Tongue (tissue), 2 donors: ENCODE results near the gene NMNAT2. TPM values are rescaled to one million over a fixed set of nuclear protein-coding genes. Genes with fewer than 3 reads are reported as not detected.
A peak's percentile ranks its signal among the peaks of the same experiment; 100 is the strongest.
"Not testable (repeated sequence)": the region's sequence is repeated elsewhere in the genome, so short reads cannot be mapped to it uniquely, and the experiment has no call there.

ENCODE experiments used
- DNase-seq: peaks from one replicate; pipeline ENCODE4 v3.0.0-alpha.2; 2015
- total RNA-seq: library from RNA; depleted of rRNA; stranded (reverse); fragments of >200 nt; gene quantifications from one replicate; pipeline ENCODE4 v1.2.3, GENCODE V29; 2014

NMNAT2 gene
- total RNA-seq, 1 donor from 2014 or later = 0.72 TPM

GRCh38 chr1:183285256-183285655 is 132.9 kb downstream of the NMNAT2 start:
- peak; percentile 55 for DNase-seq

- DNase-seq = no peak
These were observed 134.1 kb downstream of the NMNAT2 start for GRCh38 chr1:183284086-183284485.

- peak; percentile 66 for DNase-seq
These were observed 134.9 kb downstream of the NMNAT2 start for GRCh38 chr1:183283286-183283685.

DNA sequence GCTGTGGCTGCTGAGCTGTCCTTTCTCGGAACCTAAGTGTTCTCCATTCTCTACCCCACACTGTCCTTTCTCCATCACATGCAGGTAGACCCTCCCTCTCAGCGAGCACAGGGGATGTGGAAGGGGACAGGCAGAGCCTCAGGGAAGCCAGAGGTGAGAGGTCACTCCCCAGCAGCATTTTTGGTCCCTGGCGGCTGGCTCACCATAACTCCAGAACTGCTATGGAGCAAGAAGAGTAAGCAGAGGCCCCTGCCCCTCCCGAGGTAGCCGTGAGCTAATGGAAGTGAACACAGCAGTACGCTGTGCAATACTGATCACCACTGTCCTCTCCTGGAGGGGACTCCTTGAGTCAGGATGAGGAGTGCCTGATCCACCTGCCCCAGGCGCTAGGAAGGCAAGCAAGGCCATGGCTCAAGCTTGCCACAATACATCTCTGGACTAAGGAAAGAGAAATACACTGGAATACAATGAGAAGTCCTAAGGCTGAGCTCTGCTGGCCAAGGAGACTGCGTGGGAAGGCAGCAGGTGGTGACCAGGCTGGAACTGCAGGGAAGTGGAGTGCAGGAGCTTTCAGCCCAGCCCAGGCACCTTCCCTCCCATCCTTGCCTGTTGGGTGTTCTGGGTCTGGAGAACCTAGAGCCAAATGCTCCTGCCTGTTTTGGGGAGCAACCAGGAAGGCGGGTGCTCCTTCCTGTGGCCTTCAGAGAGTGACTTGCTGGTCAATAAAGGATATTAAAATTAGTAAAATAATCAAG is 135.9 kb downstream of the NMNAT2 start:
- DNase-seq = no peak

GRCh38 chr1:183281553-183282091 is 136.6 kb downstream of the NMNAT2 start:
- DNase-seq = peak; percentile 98

- no peak for DNase-seq
These were observed 137.1 kb downstream of the NMNAT2 start for GRCh38 chr1:183281039-183281438.

GRCh38 chr1:183279835-183280234 is 138.3 kb downstream of the NMNAT2 start:
- no peak for DNase-seq

DNA sequence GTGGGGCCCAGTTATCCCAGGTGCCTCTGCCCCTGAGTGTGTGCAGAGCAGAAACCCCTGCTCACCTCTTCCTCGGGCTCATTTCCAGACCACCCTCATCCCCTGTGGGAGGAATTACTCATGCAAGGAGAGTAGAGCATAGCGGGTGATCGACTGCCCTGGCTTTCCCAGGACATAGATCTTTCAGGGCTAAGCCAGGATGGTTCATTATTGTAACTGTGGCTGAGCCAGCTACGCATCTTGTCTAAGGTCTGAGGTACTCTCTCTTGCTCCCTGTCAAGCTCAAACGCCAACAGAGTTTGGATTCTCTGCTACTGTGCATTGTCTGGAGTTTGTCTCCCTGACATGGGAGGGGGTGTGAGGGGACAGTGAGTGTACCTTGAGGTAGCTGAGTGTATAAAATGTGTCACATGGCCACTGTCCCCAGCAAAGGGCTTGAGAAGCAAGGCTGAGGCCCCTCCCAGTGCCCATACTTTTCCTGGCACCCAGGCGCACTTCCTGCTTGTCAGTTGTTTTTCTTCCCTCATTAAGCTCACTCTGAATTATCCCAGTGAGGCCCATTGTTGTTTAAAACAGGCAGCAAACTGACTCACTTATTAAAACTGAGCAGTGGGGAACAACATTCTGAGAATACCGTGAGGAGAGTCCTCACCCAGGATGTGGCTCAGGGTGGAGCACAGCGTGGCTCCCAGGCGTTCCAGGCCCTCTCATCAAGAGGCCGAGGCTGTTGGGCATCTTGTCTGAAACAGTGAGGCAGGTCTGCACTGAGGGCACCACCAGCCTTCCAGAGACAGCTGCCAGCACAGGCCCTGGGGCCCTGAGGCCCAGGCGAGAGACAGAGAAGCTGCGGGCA is 139.2 kb downstream of the NMNAT2 start:
- DNase-seq = no peak

DNA sequence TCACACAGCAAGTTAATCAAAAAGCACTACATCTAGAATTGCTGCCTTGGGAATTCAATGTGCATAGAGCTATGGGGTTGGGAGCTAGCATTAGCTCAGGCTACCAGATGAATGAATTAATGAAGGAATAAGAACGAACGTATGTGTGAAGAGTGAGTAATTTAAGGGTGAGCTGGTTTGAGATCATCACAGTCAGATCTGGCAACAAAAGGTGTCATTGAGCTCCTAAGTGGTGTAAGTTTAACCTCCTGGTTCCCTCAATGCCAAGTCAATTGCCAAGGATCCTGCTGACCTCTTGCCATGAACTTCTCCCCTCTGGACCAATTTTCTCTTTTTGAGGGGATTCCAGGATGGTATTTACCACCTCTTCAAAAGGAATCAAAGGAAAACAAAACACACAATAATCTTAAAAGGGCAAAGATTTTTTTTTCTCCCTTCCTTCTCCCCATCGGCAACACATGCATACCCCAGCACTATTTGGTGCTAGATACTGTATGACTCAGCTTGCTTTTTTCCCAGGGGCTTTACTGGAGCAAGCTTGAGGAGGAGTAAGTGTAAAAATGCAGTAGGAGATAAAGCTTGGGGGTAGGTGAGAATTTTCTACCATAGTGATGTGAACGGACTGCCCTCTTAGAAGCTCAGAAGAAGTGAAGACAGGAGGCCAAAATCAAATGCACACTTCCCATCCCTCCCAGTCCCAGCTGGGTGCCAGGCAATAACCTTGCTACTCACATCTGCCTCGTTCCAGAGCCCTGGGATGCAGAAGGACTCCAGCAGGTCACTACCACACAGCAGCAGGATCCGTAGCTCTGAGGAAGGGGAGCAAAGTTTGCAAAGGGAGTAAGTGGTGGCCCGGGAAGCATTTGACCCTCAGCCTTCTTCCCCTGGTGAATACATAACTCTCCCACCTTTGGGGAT is 140.1 kb downstream of the NMNAT2 start:
- no peak for DNase-seq

GRCh38 chr1:183276386-183277080 is 141.6 kb downstream of the NMNAT2 start:
- no peak for DNase-seq

DNA sequence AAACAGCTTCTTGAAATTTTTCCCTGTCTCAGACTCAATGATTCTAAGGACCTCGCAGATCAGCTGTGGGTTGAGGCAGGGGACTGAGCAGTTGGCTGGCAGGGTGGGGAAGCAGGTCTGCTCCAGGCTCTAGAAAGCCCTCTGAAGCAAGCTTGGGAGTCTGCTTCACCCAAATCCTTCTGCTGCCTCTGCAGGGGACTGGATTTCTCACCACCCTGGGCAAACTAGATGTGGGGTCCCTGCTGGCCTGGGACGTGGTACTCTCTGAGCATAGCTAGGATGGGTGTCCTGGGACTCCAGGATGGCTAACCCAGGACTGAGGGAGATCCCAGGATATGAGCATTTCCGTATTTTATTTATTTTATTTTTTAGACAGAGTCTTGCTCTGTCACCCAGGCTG is 142.9 kb downstream of the NMNAT2 start:
- no peak for DNase-seq

DNA sequence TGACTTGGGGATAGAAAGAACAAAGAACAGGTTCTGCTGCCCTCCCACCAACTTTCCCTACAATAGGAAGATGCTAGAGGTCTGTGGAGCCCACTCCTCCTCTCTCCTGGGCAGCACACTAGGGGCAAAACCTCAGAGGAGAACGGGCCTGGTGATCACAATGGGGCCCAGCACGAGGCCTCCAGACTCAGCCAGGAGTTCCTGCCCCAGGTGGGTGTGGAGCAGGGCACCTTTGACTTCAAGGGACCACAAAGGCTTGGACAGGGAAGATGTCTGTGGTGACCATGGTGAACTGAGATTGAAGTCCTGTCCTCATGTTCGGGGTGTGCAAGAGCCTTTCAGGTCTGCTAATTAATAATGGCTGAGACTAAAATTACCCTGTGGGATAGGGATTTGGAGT is 143.3 kb downstream of the NMNAT2 start:
- no peak for DNase-seq

- DNase-seq = not testable (repeated sequence)
These were observed 144.2 kb downstream of the NMNAT2 start for GRCh38 chr1:183273984-183274383.

GRCh38 chr1:183273300-183273699 is 144.9 kb downstream of the NMNAT2 start:
- DNase-seq = no peak

- DNase-seq = no peak
These were observed 145.8 kb downstream of the NMNAT2 start for GRCh38 chr1:183272390-183272848.

DNA sequence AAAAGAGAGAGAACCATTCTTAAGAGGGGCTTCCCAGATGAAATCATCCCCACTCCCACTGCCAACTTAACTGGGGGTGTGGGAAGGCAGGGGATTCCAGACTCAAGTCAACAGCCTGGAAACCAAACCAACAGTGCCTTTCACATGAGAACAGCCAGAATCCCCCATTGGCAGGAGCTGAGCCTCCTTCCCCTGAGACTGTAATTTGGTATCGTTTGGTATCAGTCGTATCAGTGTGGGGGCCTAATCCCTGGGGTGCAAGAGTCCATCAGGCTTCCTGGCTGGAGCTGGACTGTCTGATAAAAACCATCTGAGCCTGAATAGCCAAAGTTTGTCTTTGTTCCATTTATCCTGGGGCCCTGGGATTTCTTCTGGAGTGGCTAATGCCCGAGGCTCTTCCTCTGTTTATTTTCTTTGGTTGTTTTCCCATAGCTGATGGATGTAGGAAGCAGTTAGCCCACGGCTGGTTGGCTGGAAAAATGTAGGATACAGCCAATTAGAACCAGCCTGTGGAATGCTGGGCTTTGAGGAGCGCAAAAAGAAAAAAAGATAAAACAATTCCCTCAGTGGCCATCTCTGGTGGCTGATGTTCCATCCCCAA is 147.5 kb downstream of the NMNAT2 start:
- DNase-seq = no peak

GRCh38 chr1:183267646-183268431 is 150.3 kb downstream of the NMNAT2 start:
- DNase-seq = no peak

DNA sequence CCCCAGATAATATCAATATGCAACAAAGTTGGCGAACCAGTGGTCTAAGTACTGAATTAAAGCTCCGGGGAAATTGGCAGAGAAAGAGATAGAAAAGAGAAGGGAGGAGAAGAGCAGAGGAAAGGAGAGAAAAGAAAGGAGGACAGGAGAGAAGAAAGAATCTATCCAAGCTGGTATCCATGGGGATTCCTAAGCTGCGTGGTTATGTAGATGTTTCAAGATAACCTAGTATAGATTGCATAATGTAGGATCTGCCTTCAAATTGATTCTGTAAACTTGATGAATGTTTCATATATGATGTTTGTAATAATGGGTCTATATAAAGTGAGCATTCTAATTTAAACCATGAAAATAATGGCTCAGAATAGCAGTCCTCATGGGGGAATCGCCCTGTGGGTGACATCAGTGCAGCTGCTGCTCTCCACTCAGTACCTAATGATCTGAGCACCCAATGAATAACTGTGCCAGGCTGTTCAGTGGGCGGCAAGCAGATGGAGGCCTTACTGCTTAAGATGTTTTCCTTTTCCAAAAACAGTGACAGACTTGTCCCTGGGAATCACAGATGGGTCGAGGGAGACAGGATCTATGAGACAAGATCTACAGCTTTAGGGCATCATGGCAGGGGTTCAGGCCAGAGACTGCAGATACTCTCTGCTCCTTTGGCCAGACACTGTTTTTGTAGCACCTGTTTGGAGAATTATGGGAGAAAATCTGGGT is 154.1 kb downstream of the NMNAT2 start:
- DNase-seq = no peak

DNA sequence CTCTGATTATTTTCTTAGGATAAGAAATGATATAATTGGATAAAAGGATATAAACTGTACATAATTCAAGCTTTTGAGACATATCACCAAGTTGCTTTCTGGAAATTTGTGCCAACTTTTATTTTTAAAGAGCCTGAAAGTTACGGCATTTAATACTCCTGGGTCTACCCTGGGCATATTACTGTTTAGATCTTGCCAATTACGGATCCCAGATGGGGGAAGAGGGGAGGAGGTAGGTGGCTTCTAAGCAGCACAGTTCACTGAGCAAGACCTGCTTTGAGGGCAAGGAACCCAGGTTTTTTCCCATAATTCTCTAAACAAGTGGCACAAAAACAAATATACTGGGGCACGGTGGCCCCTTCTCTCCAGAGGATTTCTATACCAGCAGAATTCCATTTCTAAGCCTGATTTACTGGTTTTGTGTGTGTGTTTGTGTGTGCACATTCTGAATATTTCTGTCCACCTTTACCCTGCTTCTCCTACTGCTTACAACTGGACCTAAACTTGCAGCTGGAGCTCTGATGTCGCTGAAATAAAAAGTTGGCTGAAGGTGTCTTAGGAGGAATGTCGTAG is 155.5 kb downstream of the NMNAT2 start:
- no peak for DNase-seq
